Mesenchymal stem cell (in vitro differentiated cells and primary cell): ENCODE measurements around the gene PVR.

Experiments used
- DNase-seq: peaks from one replicate; pipeline ENCODE4 v3.0.0-alpha.2; 2013
- H2AFZ ChIP-seq: one replicate; pipeline ENCODE4 v1.6.1; 2013; ENCODE audit warnings: low read depth, mild to moderate bottlenecking, control low read depth, inconsistent platforms, low read length, moderate library complexity
- H2AK5ac ChIP-seq: 2 replicates; pipeline ENCODE4 v1.6.1; 2013; ENCODE audit warnings: low read length, moderate library complexity, mild to moderate bottlenecking, inconsistent platforms; ENCODE audit not compliant: severe bottlenecking
- H2BK120ac ChIP-seq: one replicate; pipeline ENCODE4 v1.6.1; 2013; ENCODE audit warnings: low read depth, mild to moderate bottlenecking, inconsistent platforms, low read length, moderate library complexity
- H2BK12ac ChIP-seq, 2 experiments: one replicate each; pipeline ENCODE4 v1.6.1; 2013; ENCODE audit warnings: inconsistent platforms in 2 of 2, low read length in 2 of 2, mild to moderate bottlenecking in 2 of 2, moderate library complexity in 2 of 2, control low read depth in 1 of 2
- H2BK15ac ChIP-seq: one replicate; pipeline ENCODE4 v1.6.1; 2013; ENCODE audit warnings: mild to moderate bottlenecking, low read depth, inconsistent platforms; ENCODE audit not compliant: poor library complexity, severe bottlenecking
- H2BK5ac ChIP-seq: 2 replicates; pipeline ENCODE4 v1.6.1; 2013; ENCODE audit warnings: low read depth, mild to moderate bottlenecking, low read length, control low read depth, inconsistent platforms; ENCODE audit not compliant: poor library complexity, severe bottlenecking
- H3K14ac ChIP-seq, 2 experiments: one replicate each; pipeline ENCODE4 v1.6.1; 2013; ENCODE audit warnings: inconsistent platforms in 2 of 2, low read length in 2 of 2, control low read depth in 1 of 2, mild to moderate bottlenecking in 1 of 2, moderate library complexity in 1 of 2
- H3K18ac ChIP-seq, 2 experiments: one replicate each; pipeline ENCODE4 v1.6.1; 2013; ENCODE audit warnings: inconsistent platforms in 2 of 2, low read length in 2 of 2, control low read depth in 1 of 2, low read depth in 1 of 2, mild to moderate bottlenecking in 1 of 2
- H3K23ac ChIP-seq, 2 experiments: one replicate each; pipeline ENCODE4 v1.6.1; 2013; ENCODE audit warnings: inconsistent platforms in 2 of 2, low read length in 2 of 2, mild to moderate bottlenecking in 2 of 2, moderate library complexity in 2 of 2, control low read depth in 1 of 2
- H3K27ac ChIP-seq: 2 replicates; pipeline ENCODE4 v1.5.1; 2013; ENCODE audit warnings: mild to moderate bottlenecking, moderate library complexity, low read length, control low read depth, inconsistent platforms; ENCODE audit not compliant: poor library complexity, severe bottlenecking
- H3K27me3 ChIP-seq, 2 experiments: 2 replicates each; pipeline versions ENCODE4 v1.6.1 to v1.7.0; 2013; ENCODE audit warnings: low read length in 2 of 2, mild to moderate bottlenecking in 2 of 2, moderate library complexity in 2 of 2, control low read depth in 1 of 2, inconsistent platforms in 1 of 2; ENCODE audit not compliant: control insufficient read depth in 1 of 2, insufficient read depth in 1 of 2
- H3K36me3 ChIP-seq, 2 experiments: 2 replicates each; pipeline versions ENCODE4 v1.6.1 to v1.7.0; 2013; ENCODE audit warnings: low read length in 2 of 2, control low read depth in 1 of 2, inconsistent platforms in 1 of 2, low read depth in 1 of 2, mild to moderate bottlenecking in 1 of 2; ENCODE audit not compliant: insufficient read depth in 2 of 2, control insufficient read depth in 1 of 2
- H3K4ac ChIP-seq, 2 experiments: one replicate each; pipeline ENCODE4 v1.6.1; 2013; ENCODE audit warnings: inconsistent platforms in 2 of 2, low read length in 2 of 2, mild to moderate bottlenecking in 2 of 2, moderate library complexity in 2 of 2, control low read depth in 1 of 2, low read depth in 1 of 2
- H3K4me1 ChIP-seq: 2 replicates; pipeline ENCODE4 v1.6.1; 2013; ENCODE audit warnings: low read depth, low read length, control low read depth; ENCODE audit not compliant: control insufficient read depth, insufficient read depth
- H3K4me2 ChIP-seq: 2 replicates; pipeline ENCODE4 v1.6.1; 2013; ENCODE audit warnings: low read length, mild to moderate bottlenecking, inconsistent platforms; ENCODE audit not compliant: poor library complexity, severe bottlenecking
- H3K4me3 ChIP-seq, 2 experiments: 2 replicates each; pipeline versions ENCODE4 v1.5.1 to v1.7.0; 2013; ENCODE audit warnings: low read length in 2 of 2, mild to moderate bottlenecking in 2 of 2, control low read depth in 1 of 2, low read depth in 1 of 2; ENCODE audit not compliant: insufficient read depth in 1 of 2
- H3K79me1 ChIP-seq: replicated peaks from 2 replicates; pipeline ENCODE4 v1.6.1; 2013; ENCODE audit warnings: mild to moderate bottlenecking, control low read depth, low read length, inconsistent platforms; ENCODE audit not compliant: poor library complexity, severe bottlenecking
- H3K9ac ChIP-seq: 2 replicates; pipeline ENCODE4 v1.7.0; 2013; ENCODE audit warnings: mild to moderate bottlenecking, low read length, moderate library complexity
- H3K9me3 ChIP-seq: 2 replicates; pipeline ENCODE4 v1.7.0; 2013; ENCODE audit warnings: mild to moderate bottlenecking, low read length; ENCODE audit not compliant: control insufficient read depth
- H4K8ac ChIP-seq: one replicate; pipeline ENCODE4 v1.6.1; 2013; ENCODE audit warnings: inconsistent platforms, mild to moderate bottlenecking, low read length, moderate library complexity
- H4K91ac ChIP-seq: one replicate; pipeline ENCODE4 v1.6.1; 2013; ENCODE audit warnings: mild to moderate bottlenecking, low read length, inconsistent platforms
- WGBS: methylation state at CpG from one replicate; pipeline ENCODE4 v1.1.7; 2013; ENCODE audit warnings: mixed read lengths; 5-methylcytosine and 5-hydroxymethylcytosine counted together

PVR gene

GRCh38 chr19:44662691-44663385 is 19.1 kb downstream of the PVR start:
- H3K23ac ChIP-seq, result peak overlapping the region in 1 of 2 experiments; percentile 14
- no peak overlapping the region for H2BK12ac ChIP-seq
- no peak overlapping the region for H3K4ac ChIP-seq
- no peak overlapping the region for H3K9ac ChIP-seq
- no peak overlapping the region for H4K8ac ChIP-seq
- H3K4me2 ChIP-seq, result no peak overlapping the region
- H3K27ac ChIP-seq, result no peak overlapping the region
- peaks cover 50 to 58% of the 10 kb centered on the region in 2 experiments for H3K36me3 ChIP-seq
- H2BK15ac ChIP-seq, result no peak overlapping the region
- H3K9me3 ChIP-seq, result no peaks in the 10 kb centered on the region
- H3K18ac ChIP-seq, result peak overlapping the region in 1 of 2 experiments; percentile 11
- H2AFZ ChIP-seq, result no peak overlapping the region
- 69% methylated on average over 7 of the region's 7 CpGs for WGBS
- H3K14ac ChIP-seq, result no peak overlapping the region
- H2BK120ac ChIP-seq, result no peak overlapping the region
- H3K27me3 ChIP-seq, result no peaks in the 10 kb centered on the region
- H3K79me1 ChIP-seq, result peaks cover 17% of the 10 kb centered on the region
- no peak overlapping the region for H4K91ac ChIP-seq
- no peak overlapping the region for H3K4me3 ChIP-seq
- H3K4me1 ChIP-seq, result no peaks in the 10 kb centered on the region
- no peak overlapping the region for H2BK5ac ChIP-seq
- peak; percentile 56 for DNase-seq
- no peak overlapping the region for H2AK5ac ChIP-seq

- 98% methylated on average over 5 of the region's 5 CpGs for WGBS
- H2BK15ac ChIP-seq, result no peak overlapping the region
- H3K27ac ChIP-seq, result no peak overlapping the region
- no peak overlapping the region for H3K23ac ChIP-seq
- peaks cover 38 to 48% of the 10 kb centered on the region in 2 experiments for H3K36me3 ChIP-seq
- no peak overlapping the region for H3K18ac ChIP-seq
- no peak overlapping the region for H3K4me3 ChIP-seq
- H4K8ac ChIP-seq, result no peak overlapping the region
- no peaks in the 10 kb centered on the region for H3K4me1 ChIP-seq
- H2BK5ac ChIP-seq, result no peak overlapping the region
- H2AFZ ChIP-seq, result no peak overlapping the region
- no peaks in the 10 kb centered on the region for H3K27me3 ChIP-seq
- no peak overlapping the region for H2AK5ac ChIP-seq
- H3K9me3 ChIP-seq, result no peaks in the 10 kb centered on the region
- DNase-seq, result no peak
- H3K14ac ChIP-seq, result no peak overlapping the region
- H2BK12ac ChIP-seq, result no peak overlapping the region
- H3K4ac ChIP-seq, result no peak overlapping the region
- peaks cover 8% of the 10 kb centered on the region for H3K79me1 ChIP-seq
- no peak overlapping the region for H3K9ac ChIP-seq
- no peak overlapping the region for H2BK120ac ChIP-seq
- H4K91ac ChIP-seq, result no peak overlapping the region
- no peak overlapping the region for H3K4me2 ChIP-seq
These were observed 20.3 kb downstream of the PVR start for GRCh38 chr19:44663996-44664395.

- no peak overlapping the region for H2BK120ac ChIP-seq
- H2AK5ac ChIP-seq, result no peak overlapping the region
- DNase-seq, result no peak
- H3K9me3 ChIP-seq, result no peaks in the 10 kb centered on the region
- H3K79me1 ChIP-seq, result peaks cover 3% of the 10 kb centered on the region
- H2BK5ac ChIP-seq, result no peak overlapping the region
- no peak overlapping the region for H3K4me3 ChIP-seq
- H2AFZ ChIP-seq, result no peak overlapping the region
- H2BK15ac ChIP-seq, result no peak overlapping the region
- no peak overlapping the region for H3K9ac ChIP-seq
- peaks cover 30 to 38% of the 10 kb centered on the region in 2 experiments for H3K36me3 ChIP-seq
- no peak overlapping the region for H3K14ac ChIP-seq
- H3K4me2 ChIP-seq, result no peak overlapping the region
- no peak overlapping the region for H3K18ac ChIP-seq
- no peak overlapping the region for H4K91ac ChIP-seq
- no peaks in the 10 kb centered on the region for H3K4me1 ChIP-seq
- no peak overlapping the region for H4K8ac ChIP-seq
- no peak overlapping the region for H3K23ac ChIP-seq
- H3K4ac ChIP-seq, result no peak overlapping the region
- H3K27ac ChIP-seq, result no peak overlapping the region
- 99% methylated on average over 8 of the region's 10 CpGs for WGBS
- H3K27me3 ChIP-seq, result no peaks in the 10 kb centered on the region
- H2BK12ac ChIP-seq, result no peak overlapping the region
These were observed 21.3 kb downstream of the PVR start for GRCh38 chr19:44664976-44665375.

GRCh38 chr19:44666852-44667556 is 23.3 kb downstream of the PVR start:
- no peak overlapping the region for H4K8ac ChIP-seq
- no peak overlapping the region for H3K9ac ChIP-seq
- H3K18ac ChIP-seq, result no peak overlapping the region
- H3K23ac ChIP-seq, result no peak overlapping the region
- no peak overlapping the region for H2AFZ ChIP-seq
- H3K36me3 ChIP-seq, result peaks cover 12 to 21% of the 10 kb centered on the region in 2 experiments
- H3K27me3 ChIP-seq, result no peaks in the 10 kb centered on the region
- no peak overlapping the region for H2BK12ac ChIP-seq
- H2BK120ac ChIP-seq, result no peak overlapping the region
- WGBS, result 95% methylated on average over 6 of the region's 7 CpGs
- H3K79me1 ChIP-seq, result no peaks in the 10 kb centered on the region
- no peak for DNase-seq
- no peak overlapping the region for H2BK5ac ChIP-seq
- no peak overlapping the region for H3K4me3 ChIP-seq
- no peak overlapping the region for H2BK15ac ChIP-seq
- H3K4ac ChIP-seq, result no peak overlapping the region
- H4K91ac ChIP-seq, result no peak overlapping the region
- H3K14ac ChIP-seq, result no peak overlapping the region
- H3K4me1 ChIP-seq, result no peaks in the 10 kb centered on the region
- H3K27ac ChIP-seq, result no peak overlapping the region
- no peak overlapping the region for H3K4me2 ChIP-seq
- H3K9me3 ChIP-seq, result no peaks in the 10 kb centered on the region
- H2AK5ac ChIP-seq, result no peak overlapping the region
